G401.6 (cell line): Measurements from ENCODE around the gene RASAL2.
"Not testable (repeated sequence)": the region's sequence is repeated elsewhere in the genome, so short reads cannot be mapped to it uniquely, and the experiment has no call there.

ENCODE experiments used
- FAIRE-seq: peaks from 2 replicates; lab custom pipeline; 2012; peaks lifted over from hg19 to GRCh38; lab: Jason Lieb, UNC

RASAL2 gene

DNA sequence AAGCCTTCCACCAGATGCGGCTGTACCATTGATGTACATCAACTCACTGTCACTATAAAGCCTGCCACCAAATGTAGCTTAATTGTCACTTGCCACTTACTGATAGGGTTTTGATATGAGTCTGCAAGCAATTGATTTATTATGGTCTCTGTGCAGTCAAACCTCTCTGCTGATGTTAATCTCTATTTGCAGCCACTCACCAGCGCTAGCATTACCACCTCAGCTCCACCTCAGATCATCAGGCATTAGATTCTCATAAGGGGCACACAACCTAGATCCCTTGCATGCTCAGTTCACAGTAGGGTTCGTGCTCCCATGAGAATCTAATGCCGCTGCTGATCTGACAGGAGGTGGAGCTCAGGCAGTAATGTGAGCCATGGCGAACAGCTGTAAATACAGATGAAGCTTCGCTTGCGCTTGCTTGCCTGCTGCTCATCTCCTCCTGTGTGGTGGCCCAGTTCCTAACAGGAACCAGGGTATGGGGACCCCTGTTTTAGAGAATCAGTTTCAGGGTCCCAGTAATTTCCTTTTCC, 26.7 kb downstream of the RASAL2 start:
- not testable (repeated sequence) for FAIRE-seq

GRCh38 chr1:178121883-178122282, 28.0 kb downstream of the RASAL2 start:
- FAIRE-seq, result no peak

GRCh38 chr1:178122283-178122682, 28.4 kb downstream of the RASAL2 start:
- no peak for FAIRE-seq

GRCh38 chr1:178124115-178124514, 30.2 kb downstream of the RASAL2 start:
- no peak for FAIRE-seq

- no peak for FAIRE-seq
These were observed 32.4 kb downstream of the RASAL2 start for GRCh38 chr1:178126261-178126660.

DNA sequence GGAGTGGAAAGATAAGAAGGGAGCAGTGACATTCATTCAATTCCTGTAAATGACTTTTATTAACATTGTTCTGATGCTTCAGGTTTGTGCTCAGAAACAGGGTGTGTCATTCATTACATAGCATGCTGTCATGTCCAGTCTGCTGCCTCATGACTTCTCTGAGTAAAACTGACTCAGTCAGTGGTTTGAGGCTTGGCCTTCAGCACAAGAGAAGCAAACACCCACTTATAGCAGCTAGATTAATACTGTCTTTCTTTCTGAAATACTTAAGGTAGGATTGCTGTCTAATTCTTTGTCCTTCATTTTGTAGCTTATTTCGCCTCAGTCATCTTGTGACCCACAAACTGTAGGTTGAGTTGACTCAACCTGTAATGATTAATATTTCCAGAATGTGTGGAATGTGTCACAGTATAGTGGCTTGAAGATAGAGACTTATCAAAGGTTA, 32.9 kb downstream of the RASAL2 start:
- no peak for FAIRE-seq

DNA sequence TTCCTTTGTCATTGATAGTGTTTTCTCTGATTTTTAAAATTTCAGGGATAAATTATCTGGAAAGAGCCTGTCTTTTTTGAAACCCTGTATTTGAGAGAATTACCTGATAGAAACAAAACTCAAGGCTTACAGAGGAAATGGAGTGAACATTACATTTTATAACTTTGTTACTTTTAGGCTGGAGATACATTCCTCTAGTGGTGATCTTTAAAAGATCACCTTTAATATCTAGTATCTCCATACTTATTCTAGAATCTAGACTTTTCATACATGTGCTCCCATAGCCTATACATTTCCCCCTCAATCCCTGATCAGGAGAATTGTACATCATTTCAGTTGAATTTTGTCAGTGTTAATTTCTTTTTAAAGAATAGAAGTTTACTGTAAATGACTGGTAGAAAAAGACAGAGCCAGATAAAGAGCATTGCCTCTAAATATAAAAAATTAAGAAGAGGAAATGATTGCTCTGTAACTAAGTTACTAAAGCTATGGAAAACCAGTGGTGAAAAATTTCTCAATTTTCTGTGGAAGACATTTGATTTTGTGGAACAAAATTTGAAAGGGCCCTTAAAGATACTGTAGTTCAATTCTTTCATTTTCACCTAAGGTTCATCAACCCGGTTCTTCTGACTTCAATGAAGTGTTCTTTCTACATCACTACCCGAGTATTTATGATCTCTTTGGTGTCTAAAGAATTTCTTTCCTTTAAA, 33.7 kb downstream of the RASAL2 start:
- FAIRE-seq, result no peak

GRCh38 chr1:178133239-178133989, 39.5 kb downstream of the RASAL2 start:
- no peak for FAIRE-seq

GRCh38 chr1:178134061-178134460, 40.2 kb downstream of the RASAL2 start:
- no peak for FAIRE-seq

DNA sequence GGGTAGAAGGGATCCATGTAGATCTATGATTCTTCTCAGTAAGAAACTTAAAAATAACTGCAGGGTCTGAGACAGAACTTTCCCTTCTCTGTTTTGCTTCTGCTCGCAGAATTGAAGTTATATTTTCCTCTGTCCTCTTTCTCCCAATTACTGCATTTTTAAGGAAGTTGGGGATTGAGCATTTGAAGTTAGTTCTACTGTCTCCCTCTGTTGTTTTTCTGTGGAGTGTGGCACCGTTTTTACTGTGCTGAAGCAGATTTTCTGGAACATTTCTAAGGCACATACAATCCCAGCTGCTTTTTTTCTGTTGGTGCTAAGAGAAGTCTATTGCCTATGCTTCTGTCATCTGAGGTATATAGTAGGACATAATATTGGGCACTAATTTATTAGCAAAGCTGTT, 43.3 kb downstream of the RASAL2 start:
- no peak for FAIRE-seq

GRCh38 chr1:178142806-178143205, 48.9 kb downstream of the RASAL2 start:
- no peak for FAIRE-seq

GRCh38 chr1:178143730-178144690, 50.1 kb downstream of the RASAL2 start:
- FAIRE-seq, result no peak

DNA sequence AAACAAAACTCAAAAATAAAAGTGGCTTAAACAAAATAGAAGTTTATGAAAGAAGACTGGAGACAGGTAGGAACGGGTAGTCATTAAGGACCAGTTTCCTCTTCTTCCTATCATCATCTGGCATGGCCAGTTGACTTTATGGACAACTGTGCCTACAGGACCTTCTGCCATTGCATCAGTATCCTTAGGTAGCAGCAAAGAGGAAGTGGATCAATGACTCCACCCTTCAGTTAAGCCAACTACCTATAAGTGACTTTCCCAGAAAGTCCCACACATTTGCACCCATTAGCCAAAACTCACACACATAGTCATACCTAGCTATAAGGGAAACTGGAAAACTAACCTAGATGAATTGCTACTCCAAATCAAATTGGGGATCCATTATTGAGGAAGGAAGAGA, 51.7 kb downstream of the RASAL2 start:
- FAIRE-seq, result no peak

DNA sequence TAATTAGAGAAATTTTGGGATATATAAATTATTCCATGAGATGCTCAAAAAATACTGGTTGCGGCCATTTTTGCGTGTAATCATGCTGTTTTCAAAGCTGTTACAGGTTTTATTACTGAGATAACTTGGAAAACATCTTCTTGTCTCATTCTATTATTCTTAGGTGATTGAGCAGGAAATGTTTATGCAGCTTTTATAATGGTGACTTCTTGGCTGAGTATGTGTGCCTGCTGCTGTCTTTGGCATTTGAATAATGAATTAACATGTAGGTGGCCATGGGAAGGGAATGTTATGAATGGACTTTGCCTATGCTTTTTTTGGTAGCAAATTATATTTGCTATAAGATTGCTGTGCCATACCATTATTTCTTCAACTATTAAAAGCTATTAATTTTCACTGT, 52.5 kb downstream of the RASAL2 start:
- FAIRE-seq, result no peak

GRCh38 chr1:178150610-178151009, 56.7 kb downstream of the RASAL2 start:
- FAIRE-seq, result no peak

GRCh38 chr1:178151831-178152230, 57.9 kb downstream of the RASAL2 start:
- FAIRE-seq, result no peak

GRCh38 chr1:178155481-178156255, 61.8 kb downstream of the RASAL2 start:
- FAIRE-seq, result no peak

GRCh38 chr1:178160736-178161475, 67.0 kb downstream of the RASAL2 start:
- no peak for FAIRE-seq

- no peak for FAIRE-seq
These were observed 67.6 kb downstream of the RASAL2 start for GRCh38 chr1:178161516-178161915.

DNA sequence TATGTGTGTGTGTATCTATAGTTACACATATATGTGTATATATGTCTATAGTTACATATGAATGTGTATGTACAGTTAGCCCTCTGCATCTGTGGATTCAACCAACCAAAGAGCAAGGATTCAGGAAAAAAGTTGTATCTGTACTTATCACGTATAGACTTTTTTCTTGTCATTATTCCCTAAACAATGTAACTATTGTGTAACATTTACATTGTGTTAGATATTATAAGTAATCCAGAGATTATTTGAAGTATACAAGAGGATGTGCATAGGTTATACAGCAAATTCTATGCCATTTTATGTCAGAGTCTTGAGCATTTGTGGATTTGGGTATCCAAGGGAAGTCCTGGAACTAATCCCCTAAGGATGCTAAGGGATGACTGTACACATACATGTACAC, 71.3 kb downstream of the RASAL2 start:
- no peak for FAIRE-seq
